H9 (cell line): ENCODE data around the gene TMEM271. TPM values are rescaled to one million over a fixed set of nuclear protein-coding genes. Genes with fewer than 3 reads are reported as not detected.

Experiments
- DNase-seq: peaks from one replicate; pipeline ENCODE4 v3.0.0-alpha.2; 2017
- H2AFZ ChIP-seq: one replicate; pipeline ENCODE4 v1.6.1; 2013; ENCODE audit warnings: mild to moderate bottlenecking, low read length, control low read depth, moderate library complexity
- H2AK5ac ChIP-seq: 2 replicates; pipeline ENCODE4 v1.6.1; 2013; ENCODE audit warnings: low read length, control low read depth, mixed read lengths; ENCODE audit not compliant: insufficient read length
- H2BK120ac ChIP-seq: one replicate; pipeline ENCODE4 v1.6.1; 2013; ENCODE audit warnings: low read depth, mild to moderate bottlenecking, low read length, control low read depth, inconsistent platforms; ENCODE audit not compliant: poor library complexity, severe bottlenecking
- H2BK12ac ChIP-seq: 2 replicates; pipeline ENCODE4 v1.6.1; 2013; ENCODE audit warnings: low read length, control low read depth, mixed read lengths, low read depth; ENCODE audit not compliant: insufficient read length
- H2BK15ac ChIP-seq: 2 replicates; pipeline ENCODE4 v1.6.1; 2013; ENCODE audit warnings: low read depth, low read length, control low read depth
- H2BK20ac ChIP-seq: one replicate; pipeline ENCODE4 v1.6.1; 2013; ENCODE audit warnings: low read depth, mild to moderate bottlenecking, low read length, control low read depth, inconsistent platforms; ENCODE audit not compliant: poor library complexity, severe bottlenecking
- H2BK5ac ChIP-seq: 2 replicates; pipeline ENCODE4 v1.6.1; 2013; ENCODE audit warnings: low read length, control low read depth, mixed read lengths; ENCODE audit not compliant: insufficient read length
- H3K14ac ChIP-seq: 2 replicates; pipeline ENCODE4 v1.6.1; 2013; ENCODE audit warnings: low read length, control low read depth; ENCODE audit not compliant: insufficient read depth
- H3K18ac ChIP-seq: 2 replicates; pipeline ENCODE4 v1.6.1; 2013; ENCODE audit warnings: low read depth, mild to moderate bottlenecking, mixed read lengths, low read length, control low read depth; ENCODE audit not compliant: insufficient read length
- H3K23ac ChIP-seq: 2 replicates; pipeline ENCODE4 v1.6.1; 2013; ENCODE audit warnings: low read length, control low read depth, mixed read lengths, low read depth; ENCODE audit not compliant: insufficient read length
- H3K23me2 ChIP-seq: 2 replicates; pipeline ENCODE4 v1.6.1; 2013; ENCODE audit warnings: low read depth, mild to moderate bottlenecking, mixed read lengths, low read length, control low read depth; ENCODE audit not compliant: insufficient read length, poor library complexity, severe bottlenecking
- H3K27ac ChIP-seq: 2 replicates; pipeline ENCODE4 v1.5.1; 2013; ENCODE audit warnings: low read length, control low read depth, mixed read lengths, low read depth; ENCODE audit not compliant: insufficient read length
- H3K27me3 ChIP-seq: 2 replicates; pipeline ENCODE4 v1.6.1; 2013; ENCODE audit warnings: low read length, control low read depth, inconsistent platforms; ENCODE audit not compliant: insufficient read depth
- H3K4ac ChIP-seq: 2 replicates; pipeline ENCODE4 v1.6.1; 2013; ENCODE audit warnings: low read depth, mild to moderate bottlenecking, control low read depth, inconsistent platforms, low read length, moderate library complexity
- H3K4me1 ChIP-seq: 2 replicates; pipeline ENCODE4 v1.6.1; 2013; ENCODE audit warnings: low read length, control low read depth, inconsistent platforms; ENCODE audit not compliant: insufficient read depth
- H3K4me2 ChIP-seq: 2 replicates; pipeline ENCODE4 v1.6.1; 2013; ENCODE audit warnings: low read length, control low read depth, mixed read lengths; ENCODE audit not compliant: insufficient read length, insufficient read depth
- H3K56ac ChIP-seq: 2 replicates; pipeline ENCODE4 v1.6.1; 2013; ENCODE audit warnings: low read depth, mild to moderate bottlenecking, mixed read lengths, low read length, control low read depth; ENCODE audit not compliant: insufficient read length
- H3K79me1 ChIP-seq: 2 replicates; pipeline ENCODE4 v1.6.1; 2013; ENCODE audit warnings: low read depth, mild to moderate bottlenecking, moderate library complexity, low read length, control low read depth, inconsistent platforms; ENCODE audit not compliant: insufficient read depth, poor library complexity, severe bottlenecking
- H3K79me2 ChIP-seq: 2 replicates; pipeline ENCODE4 v1.6.1; 2013; ENCODE audit warnings: low read length, control low read depth, inconsistent platforms; ENCODE audit not compliant: insufficient read depth
- H3K9ac ChIP-seq: 2 replicates; pipeline ENCODE4 v1.6.1; 2013; ENCODE audit warnings: low read length, control low read depth, mixed read lengths; ENCODE audit not compliant: insufficient read length; ENCODE audit errors: extremely low read depth
- H3K9me3 ChIP-seq: one replicate; pipeline ENCODE4 v1.6.1; 2013; ENCODE audit warnings: low read depth, low read length, inconsistent platforms; ENCODE audit not compliant: control insufficient read depth
- H3T11ph ChIP-seq: one replicate; pipeline ENCODE4 v1.6.1; 2013; ENCODE audit warnings: mild to moderate bottlenecking, low read length, control low read depth, inconsistent platforms
- H4K20me1 ChIP-seq: one replicate; pipeline ENCODE4 v1.6.1; 2013; ENCODE audit not compliant: control insufficient read depth, insufficient read length, insufficient read depth
- H4K5ac ChIP-seq: 2 replicates; pipeline ENCODE4 v1.6.1; 2013; ENCODE audit warnings: low read depth, mild to moderate bottlenecking, mixed read lengths, low read length, control low read depth; ENCODE audit not compliant: insufficient read length
- H4K8ac ChIP-seq: replicated peaks from 2 replicates; pipeline ENCODE4 v1.6.1; 2013; ENCODE audit warnings: low read length, control low read depth, mixed read lengths, low read depth; ENCODE audit not compliant: insufficient read length
- H4K91ac ChIP-seq: 2 replicates; pipeline ENCODE4 v1.6.1; 2013; ENCODE audit warnings: low read depth, mild to moderate bottlenecking, moderate library complexity, mixed read lengths, low read length, control low read depth; ENCODE audit not compliant: insufficient read length
- H3K27ac Mint-ChIP-seq, 3 experiments: 2 replicates in 2 of 3; 3 replicates in 1 of 3; pipeline ENCODE4 v1.8.0; 2020 to 2021; ENCODE audit warnings: mixed read lengths in 3 of 3, mild to moderate bottlenecking in 1 of 3, moderate library complexity in 1 of 3
- H3K27me3 Mint-ChIP-seq: 2 replicates; pipeline ENCODE4 v1.8.0; 2021; ENCODE audit warnings: low read depth, mild to moderate bottlenecking, moderate library complexity, mixed read lengths
- H3K36me3 Mint-ChIP-seq, 3 experiments: 2 replicates in 2 of 3; 3 replicates in 1 of 3; pipeline ENCODE4 v1.8.0; 2020 to 2021; ENCODE audit warnings: low read depth in 3 of 3, mixed read lengths in 3 of 3; ENCODE audit not compliant: insufficient read depth in 1 of 3
- H3K4me1 Mint-ChIP-seq, 2 experiments: 2 replicates each; pipeline ENCODE4 v1.8.0; 2020; ENCODE audit warnings: mixed read lengths in 2 of 2
- H3K4me3 Mint-ChIP-seq, 2 experiments: 2 replicates in 1 of 2; 3 replicates in 1 of 2; pipeline ENCODE4 v1.8.0; 2020 to 2021; ENCODE audit warnings: mild to moderate bottlenecking in 2 of 2, mixed read lengths in 2 of 2, moderate library complexity in 1 of 2
- H3K9me3 Mint-ChIP-seq, 2 experiments: 2 replicates in 1 of 2; 3 replicates in 1 of 2; pipeline ENCODE4 v1.8.0; 2020; ENCODE audit warnings: mild to moderate bottlenecking in 2 of 2, mixed read lengths in 2 of 2, moderate library complexity in 1 of 2
- CTCF ChIP-seq: fragments of 200-600 bp; sonication (generic); conservative IDR thresholded peaks from 3 replicates; pipeline ENCODE4 v1.8.0; 2021; ENCODE audit warnings: antibody characterized with exemption, mild to moderate bottlenecking
- WGBS: extraction: QIAGEN DNeasy Blood & Tissue Kit; methylation state at CpG from one replicate; pipeline ENCODE4 v1.1.7; 2013; ENCODE audit warnings: missing lambda C conversion rate, low lambda C conversion rate, mixed read lengths; ENCODE audit not compliant: insufficient read length; ENCODE audit errors: extremely low coverage; 5-methylcytosine and 5-hydroxymethylcytosine counted together
- total RNA-seq: library from RNA; stranded (reverse); gene quantifications from 2 replicates; pipeline ENCODE4 v1.2.1, GENCODE V29; 2021

The TMEM271 gene
- total RNA-seq, 1 experiment from 2014 or later: 0.09 TPM

- no peak overlapping the region for H2BK120ac ChIP-seq
- no peak overlapping the region for H3K18ac ChIP-seq
- H3K23me2 ChIP-seq: no peaks in the 10 kb centered on the region
- no peak overlapping the region for H3T11ph ChIP-seq
- H3K4me1 ChIP-seq: no peaks in the 10 kb centered on the region
- H2BK12ac ChIP-seq: no peak overlapping the region
- Mint-ChIP-seq H3K36me3 (no peaks in the 10 kb centered on the region), H3K27me3 (peaks cover 37% of the 10 kb centered on the region), H3K4me3 (no peak overlapping the region), H3K9me3 (no peaks in the 10 kb centered on the region; a peak in 2 of 5 replicates), H3K27ac (no peak overlapping the region), H3K4me1 (peaks cover 15 to 22% of the 10 kb centered on the region in 2 experiments)
- no peak overlapping the region for H3K9ac ChIP-seq
- H3K56ac ChIP-seq: no peak overlapping the region
- H3K9me3 ChIP-seq: no peaks in the 10 kb centered on the region
- no peak overlapping the region for H2BK5ac ChIP-seq
- H3K23ac ChIP-seq: no peak overlapping the region
- no peak overlapping the region for H2BK15ac ChIP-seq
- H2BK20ac ChIP-seq: no peak overlapping the region
- H3K4me2 ChIP-seq: no peak overlapping the region
- no peak overlapping the region for H4K8ac ChIP-seq
- no peaks in the 10 kb centered on the region for H3K79me1 ChIP-seq
- no CpG with 5 or more reads among the region's 8 CpGs for WGBS
- no peaks in the 10 kb centered on the region for H3K79me2 ChIP-seq
- no peak overlapping the region for H2AK5ac ChIP-seq
- no peak overlapping the region for H2AFZ ChIP-seq
- no peak overlapping the region for H3K4ac ChIP-seq
- no peak overlapping the region for H3K27ac ChIP-seq
- peak; percentile 93 for DNase-seq
- H3K27me3 ChIP-seq: no peaks in the 10 kb centered on the region
- H3K14ac ChIP-seq: no peak overlapping the region
- no peak overlapping the region for H4K5ac ChIP-seq
- peak; percentile 94 for TF ChIP-seq CTCF
- no peak overlapping the region for H4K91ac ChIP-seq
- peaks cover 3% of the 10 kb centered on the region for H4K20me1 ChIP-seq
Observed at GRCh38 chr4:602559-602942, 26.5 kb upstream of the TMEM271 start.
